Measurements from ENCODE around the gene TNFRSF25. TPM values are rescaled to one million over a fixed set of nuclear protein-coding genes. Genes with fewer than 3 reads are reported as not detected.

The TNFRSF25 gene
- total and polyA plus RNA-seq, 2 of the 8 experiments (the other 6 are each of a cell fraction or from before 2014, with no cell fraction given): 10.7 to 19.5 TPM

GRCh38 chr1:6503884-6504602 lies 38.1 kb upstream of the TNFRSF25 start (continued):
- TF ChIP-seq CTCF (IDR thresholded peaks at IDR 0.05; ENCODE audit: control extremely low read depth in 1 of 3, insufficient read depth in 1 of 3, low read depth in 1 of 3, low read length in 3 of 3) (no peak), CHD7 (IDR thresholded peaks at IDR 0.05; ENCODE audit: insufficient replicate concordance, low read length) (no peak), POLR2AphosphoS5 (IDR thresholded peaks at IDR 0.05; ENCODE audit: low read depth, low read length) (no peak)

Measured in H1 (cell line).